GM06990 (cell line): ENCODE measurements around the gene TSR2.

Source experiments
- DNase-seq: peaks from one replicate; pipeline ENCODE4 v3.0.0-alpha.2; 2011; ENCODE audit not compliant: insufficient read length; ENCODE audit errors: extremely low read depth
- H3K27me3 ChIP-seq: replicated peaks from 2 replicates; pipeline ENCODE4 v1.6.0; 2011; ENCODE audit warnings: low read length; ENCODE audit not compliant: control insufficient read depth, insufficient read depth
- H3K36me3 ChIP-seq: 2 replicates; pipeline ENCODE4 v1.5.1; 2011; ENCODE audit warnings: low read length; ENCODE audit not compliant: control insufficient read depth, insufficient read depth
- H3K4me3 ChIP-seq: replicated peaks from 2 replicates; pipeline ENCODE4 v1.5.1; 2011; ENCODE audit warnings: low read depth, mild to moderate bottlenecking, control low read depth, low read length
- CTCF ChIP-seq: IDR thresholded peaks from 2 replicates; pipeline ENCODE4 v1.5.1; 2011; ENCODE audit warnings: low read length, control low read depth, mild to moderate bottlenecking, inconsistent platforms; ENCODE audit not compliant: insufficient read depth, poor library complexity, severe bottlenecking

Gene TSR2

DNA sequence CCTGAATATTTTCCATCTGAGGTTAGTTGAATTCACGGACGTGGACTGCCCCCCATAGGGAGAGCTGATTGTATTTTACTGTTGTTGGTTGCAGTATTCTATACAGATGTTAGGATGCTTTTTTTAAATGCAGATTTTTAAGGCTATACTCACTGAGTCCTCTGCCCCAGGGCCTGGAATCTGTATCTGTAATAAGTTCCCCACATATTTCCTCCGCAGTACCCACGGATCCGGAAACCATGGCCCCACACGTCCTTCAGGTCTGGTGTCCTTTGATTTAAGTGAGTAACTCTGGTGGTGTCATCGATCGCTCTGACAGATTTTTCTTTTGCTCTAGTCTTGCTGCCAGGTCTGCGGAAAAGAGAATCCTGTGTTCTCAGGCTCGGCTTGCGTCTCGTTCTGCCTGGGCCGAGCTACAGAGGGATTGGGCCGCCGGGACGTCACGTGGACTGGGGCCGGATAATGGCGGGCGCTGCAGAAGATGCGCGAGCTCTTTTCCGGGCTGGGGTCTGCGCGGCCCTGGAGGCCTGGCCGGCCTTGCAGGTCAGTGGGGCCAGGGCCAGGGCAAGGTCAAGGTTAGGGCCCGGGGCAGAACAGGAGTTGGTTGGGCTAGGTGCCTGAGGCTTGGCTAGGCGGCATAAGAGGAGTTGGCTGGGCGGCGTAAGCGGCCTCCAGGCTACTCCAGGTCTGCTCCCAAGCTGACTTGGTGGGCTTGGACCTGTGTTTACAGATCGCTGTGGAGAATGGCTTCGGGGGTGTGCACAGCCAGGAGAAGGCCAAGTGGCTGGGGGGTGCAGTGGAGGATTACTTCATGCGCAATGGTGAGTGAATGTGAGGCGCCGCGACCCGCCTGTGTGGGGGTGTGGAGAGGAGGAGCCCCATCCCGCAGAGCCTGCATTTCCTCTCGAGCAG lies at the start of gene TSR2:
Gene TSR2, plus strand, starts transcription at position 445 of the 912 bp plus-strand sequence. Its CDS starts 18 bp downstream, at position 463.
- Histone ChIP-seq H3K4me3 (peak within 1 kb of the TSS; percentile 72), H3K36me3 (no peaks in the 10 kb centered on the region; the same call in 1 of the 2 replicates), H3K27me3 (no peaks in the 10 kb centered on the region)
- no peak for TF ChIP-seq CTCF
- DNase-seq, result peak; percentile 75

DNA sequence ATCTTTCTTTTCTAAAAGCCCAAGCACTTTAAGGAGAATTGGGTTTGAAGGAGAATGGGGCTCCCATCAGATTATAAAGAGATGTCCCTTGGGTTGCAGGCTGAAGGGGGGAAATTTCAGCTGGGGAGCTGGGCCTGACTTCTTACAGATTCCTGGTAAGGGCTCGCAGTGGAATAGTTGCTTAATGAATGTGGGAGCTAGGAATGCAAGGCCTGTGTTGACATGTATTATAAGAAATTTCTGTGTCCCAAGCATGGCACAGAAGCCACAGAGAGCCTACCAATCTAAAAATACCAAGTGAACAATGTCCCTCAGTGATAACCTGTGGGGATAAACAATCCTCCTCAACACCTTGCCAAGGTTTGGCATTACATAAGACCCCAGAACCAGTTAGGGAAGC lies 43.1 kb upstream of the TSR2 start:
- H3K27me3 ChIP-seq, result no peaks in the 10 kb centered on the region
- no peaks in the 10 kb centered on the region for H3K36me3 ChIP-seq
- H3K4me3 ChIP-seq, result no peak overlapping the region
- no peak for TF ChIP-seq CTCF
- DNase-seq, result no peak

DNA sequence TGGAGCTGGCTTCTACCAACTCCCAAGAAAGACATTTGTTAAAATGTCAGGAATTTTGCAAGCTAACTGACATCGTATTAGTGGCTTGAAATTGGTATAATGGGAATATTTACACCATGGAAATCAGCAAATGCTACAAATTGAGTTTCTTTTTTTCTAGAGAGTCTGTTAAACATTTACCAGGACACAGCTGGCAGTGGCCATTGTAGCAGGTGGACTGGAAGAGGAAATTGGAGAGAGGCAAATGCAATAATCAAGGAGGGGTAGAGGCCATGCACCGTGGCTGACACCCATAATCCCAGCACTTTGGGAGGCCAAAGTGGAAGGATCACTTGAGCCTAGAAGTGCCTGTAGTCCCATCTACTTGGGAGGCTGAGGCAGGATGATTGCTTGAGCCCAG lies 32.9 kb upstream of the TSR2 start:
- TF ChIP-seq CTCF, result no peak
- H3K4me3 ChIP-seq, result no peak overlapping the region
- H3K27me3 ChIP-seq, result no peaks in the 10 kb centered on the region
- no peak for DNase-seq
- no peaks in the 10 kb centered on the region for H3K36me3 ChIP-seq

DNA sequence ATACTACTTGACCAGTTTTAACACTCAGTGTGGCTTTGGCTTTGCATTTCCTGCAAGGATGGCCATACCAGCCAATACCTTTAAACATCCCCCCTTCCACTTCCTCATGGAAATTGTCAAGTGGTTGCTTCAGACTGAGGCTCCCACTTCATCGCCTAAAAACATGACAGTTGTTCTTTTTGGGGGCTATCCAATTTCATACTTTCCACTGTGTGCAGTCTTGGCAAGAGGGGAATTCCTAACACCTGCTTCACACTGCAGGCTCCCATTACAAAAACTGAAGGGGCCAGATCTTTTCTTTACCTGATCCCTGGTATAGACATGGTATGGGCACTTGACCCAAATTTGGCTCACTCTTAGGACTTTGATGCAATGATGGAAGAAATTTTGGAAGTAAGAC lies 28.5 kb upstream of the TSR2 start:
- no peak for TF ChIP-seq CTCF
- DNase-seq, result no peak
- Histone ChIP-seq H3K4me3 (no peak overlapping the region), H3K27me3 (no peaks in the 10 kb centered on the region), H3K36me3 (no peaks in the 10 kb centered on the region)

DNA sequence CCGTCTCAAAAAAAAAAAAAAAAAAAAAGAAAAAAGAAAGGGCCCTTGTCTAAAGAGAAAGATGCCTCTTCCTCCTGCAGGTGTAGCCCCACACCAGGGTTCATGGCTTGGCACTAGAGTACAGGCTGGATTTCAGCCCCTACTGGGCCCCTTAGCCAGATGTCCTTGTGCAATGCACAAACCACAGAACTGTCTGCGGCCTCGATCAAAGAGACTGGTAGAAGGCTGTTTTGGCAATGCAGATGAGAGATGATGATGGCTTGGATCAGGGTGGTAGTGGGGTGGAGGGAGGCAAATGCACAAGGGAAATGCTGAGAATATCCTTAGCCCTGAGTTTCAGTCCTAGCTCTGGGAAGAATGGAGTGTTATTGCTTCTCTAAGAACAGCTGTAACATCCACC lies 26.5 kb upstream of the TSR2 start:
- no peak for DNase-seq
- TF ChIP-seq CTCF, result no peak
- Histone ChIP-seq H3K36me3 (no peaks in the 10 kb centered on the region), H3K27me3 (no peaks in the 10 kb centered on the region), H3K4me3 (no peak overlapping the region)
